GM23338 (cell line): ENCODE measurements around the gene TEX35. TPM values are rescaled to one million over a fixed set of nuclear protein-coding genes. Genes with fewer than 3 reads are reported as not detected.

ENCODE experiments used
- CREB1 ChIP-seq: fragments of 250-450 bp; sonication (Bioruptor Pico); IDR thresholded peaks from 2 replicates; pipeline ENCODE4 v1.5.0; 2020; ENCODE audit warnings: low read depth, mild to moderate bottlenecking, moderate library complexity
- EZH2phosphoT487 ChIP-seq: fragments of 200-600 bp; sonication (generic); IDR thresholded peaks from one replicate; pipeline ENCODE4 v1.8.1; 2018; ENCODE audit warnings: antibody characterized with exemption; ENCODE audit not compliant: unreplicated experiment
- NANOG ChIP-seq: IDR thresholded peaks from 2 replicates; pipeline ENCODE4 v1.6.1; 2016; ENCODE audit warnings: antibody characterized with exemption, borderline replicate concordance
- STAT1 ChIP-seq: IDR thresholded peaks from one replicate; pipeline ENCODE4 v1.6.1; 2016; ENCODE audit warnings: antibody characterized with exemption; ENCODE audit not compliant: unreplicated experiment
- ZNF114 ChIP-seq: fragments of 250-450 bp; sonication (Bioruptor Pico); IDR thresholded peaks from 2 replicates; pipeline ENCODE4 v1.5.0; 2020; ENCODE audit warnings: mild to moderate bottlenecking, moderate library complexity
- ZNF331 ChIP-seq: fragments of 250-450 bp; sonication (Bioruptor Pico); IDR thresholded peaks from 2 replicates; pipeline ENCODE4 v1.5.0; 2020; ENCODE audit warnings: low read depth, mild to moderate bottlenecking, moderate library complexity
- polyA plus RNA-seq: library from polyadenylated mRNA; unstranded; fragments of >200 nt; fragmentation: Nextera tagmentation; extraction: Ambion mirVana; gene quantifications from 2 replicates; pipeline ENCODE4 v1.2.1, GENCODE V29; 2016
- total RNA-seq: library from RNA; depleted of rRNA; stranded (reverse); fragments of >200 nt; shearing (Covaris generic); gene quantifications from 2 replicates; pipeline ENCODE4 v1.2.3, GENCODE V29; 2014
- TF ChIP-seq, protein P1 (sequence below): fragments of 250-450 bp; sonication (Bioruptor Pico); IDR thresholded peaks from 2 replicates; pipeline ENCODE4 v1.5.0; 2020; ENCODE audit warnings: mild to moderate bottlenecking, moderate library complexity
- TF ChIP-seq, protein P2 (sequence below), 2 experiments: fragments of 200-600 bp in 1 of 2; sonication (generic) in 1 of 2; conservative IDR thresholded peaks; 2 replicates each; pipeline versions ENCODE4 v1.5.1 to v1.6.1; 2016 to 2017; ENCODE audit warnings: antibody characterized with exemption in 2 of 2, low read depth in 2 of 2, mild to moderate bottlenecking in 2 of 2, moderate library complexity in 1 of 2
- TF ChIP-seq, protein P3 (sequence below): IDR thresholded peaks from 2 replicates; pipeline ENCODE4 v1.6.1; 2016; ENCODE audit warnings: antibody characterized with exemption

The TEX35 gene
- total and polyA plus RNA-seq, 2 experiments from 2014 or later: not detected

DNA sequence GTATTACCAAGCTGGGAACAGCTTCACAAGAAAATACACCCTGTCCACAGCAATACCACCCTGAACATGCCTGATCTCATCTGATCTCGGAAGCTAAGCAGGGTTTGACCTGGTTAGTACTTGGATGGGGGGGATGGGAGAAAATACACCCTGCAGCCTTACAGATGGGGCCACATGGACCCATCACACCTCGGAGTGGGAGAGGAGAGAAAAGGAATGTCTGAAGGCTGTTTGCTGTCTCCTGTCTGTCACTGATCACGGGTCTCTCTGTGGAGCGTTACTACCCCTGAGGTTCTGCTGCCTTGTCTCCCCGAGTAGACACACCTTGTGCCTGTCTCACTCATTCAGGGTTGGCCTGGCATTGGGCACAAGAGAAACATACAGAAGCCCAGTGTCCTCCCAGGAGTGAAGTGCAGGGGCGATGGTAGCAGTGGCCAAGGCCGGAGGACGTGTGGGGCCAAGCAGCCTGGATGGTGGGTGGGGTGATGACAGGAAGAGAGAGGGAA is 48.0 kb downstream of the TEX35 start (continued):
- TF ChIP-seq, protein P1, sequence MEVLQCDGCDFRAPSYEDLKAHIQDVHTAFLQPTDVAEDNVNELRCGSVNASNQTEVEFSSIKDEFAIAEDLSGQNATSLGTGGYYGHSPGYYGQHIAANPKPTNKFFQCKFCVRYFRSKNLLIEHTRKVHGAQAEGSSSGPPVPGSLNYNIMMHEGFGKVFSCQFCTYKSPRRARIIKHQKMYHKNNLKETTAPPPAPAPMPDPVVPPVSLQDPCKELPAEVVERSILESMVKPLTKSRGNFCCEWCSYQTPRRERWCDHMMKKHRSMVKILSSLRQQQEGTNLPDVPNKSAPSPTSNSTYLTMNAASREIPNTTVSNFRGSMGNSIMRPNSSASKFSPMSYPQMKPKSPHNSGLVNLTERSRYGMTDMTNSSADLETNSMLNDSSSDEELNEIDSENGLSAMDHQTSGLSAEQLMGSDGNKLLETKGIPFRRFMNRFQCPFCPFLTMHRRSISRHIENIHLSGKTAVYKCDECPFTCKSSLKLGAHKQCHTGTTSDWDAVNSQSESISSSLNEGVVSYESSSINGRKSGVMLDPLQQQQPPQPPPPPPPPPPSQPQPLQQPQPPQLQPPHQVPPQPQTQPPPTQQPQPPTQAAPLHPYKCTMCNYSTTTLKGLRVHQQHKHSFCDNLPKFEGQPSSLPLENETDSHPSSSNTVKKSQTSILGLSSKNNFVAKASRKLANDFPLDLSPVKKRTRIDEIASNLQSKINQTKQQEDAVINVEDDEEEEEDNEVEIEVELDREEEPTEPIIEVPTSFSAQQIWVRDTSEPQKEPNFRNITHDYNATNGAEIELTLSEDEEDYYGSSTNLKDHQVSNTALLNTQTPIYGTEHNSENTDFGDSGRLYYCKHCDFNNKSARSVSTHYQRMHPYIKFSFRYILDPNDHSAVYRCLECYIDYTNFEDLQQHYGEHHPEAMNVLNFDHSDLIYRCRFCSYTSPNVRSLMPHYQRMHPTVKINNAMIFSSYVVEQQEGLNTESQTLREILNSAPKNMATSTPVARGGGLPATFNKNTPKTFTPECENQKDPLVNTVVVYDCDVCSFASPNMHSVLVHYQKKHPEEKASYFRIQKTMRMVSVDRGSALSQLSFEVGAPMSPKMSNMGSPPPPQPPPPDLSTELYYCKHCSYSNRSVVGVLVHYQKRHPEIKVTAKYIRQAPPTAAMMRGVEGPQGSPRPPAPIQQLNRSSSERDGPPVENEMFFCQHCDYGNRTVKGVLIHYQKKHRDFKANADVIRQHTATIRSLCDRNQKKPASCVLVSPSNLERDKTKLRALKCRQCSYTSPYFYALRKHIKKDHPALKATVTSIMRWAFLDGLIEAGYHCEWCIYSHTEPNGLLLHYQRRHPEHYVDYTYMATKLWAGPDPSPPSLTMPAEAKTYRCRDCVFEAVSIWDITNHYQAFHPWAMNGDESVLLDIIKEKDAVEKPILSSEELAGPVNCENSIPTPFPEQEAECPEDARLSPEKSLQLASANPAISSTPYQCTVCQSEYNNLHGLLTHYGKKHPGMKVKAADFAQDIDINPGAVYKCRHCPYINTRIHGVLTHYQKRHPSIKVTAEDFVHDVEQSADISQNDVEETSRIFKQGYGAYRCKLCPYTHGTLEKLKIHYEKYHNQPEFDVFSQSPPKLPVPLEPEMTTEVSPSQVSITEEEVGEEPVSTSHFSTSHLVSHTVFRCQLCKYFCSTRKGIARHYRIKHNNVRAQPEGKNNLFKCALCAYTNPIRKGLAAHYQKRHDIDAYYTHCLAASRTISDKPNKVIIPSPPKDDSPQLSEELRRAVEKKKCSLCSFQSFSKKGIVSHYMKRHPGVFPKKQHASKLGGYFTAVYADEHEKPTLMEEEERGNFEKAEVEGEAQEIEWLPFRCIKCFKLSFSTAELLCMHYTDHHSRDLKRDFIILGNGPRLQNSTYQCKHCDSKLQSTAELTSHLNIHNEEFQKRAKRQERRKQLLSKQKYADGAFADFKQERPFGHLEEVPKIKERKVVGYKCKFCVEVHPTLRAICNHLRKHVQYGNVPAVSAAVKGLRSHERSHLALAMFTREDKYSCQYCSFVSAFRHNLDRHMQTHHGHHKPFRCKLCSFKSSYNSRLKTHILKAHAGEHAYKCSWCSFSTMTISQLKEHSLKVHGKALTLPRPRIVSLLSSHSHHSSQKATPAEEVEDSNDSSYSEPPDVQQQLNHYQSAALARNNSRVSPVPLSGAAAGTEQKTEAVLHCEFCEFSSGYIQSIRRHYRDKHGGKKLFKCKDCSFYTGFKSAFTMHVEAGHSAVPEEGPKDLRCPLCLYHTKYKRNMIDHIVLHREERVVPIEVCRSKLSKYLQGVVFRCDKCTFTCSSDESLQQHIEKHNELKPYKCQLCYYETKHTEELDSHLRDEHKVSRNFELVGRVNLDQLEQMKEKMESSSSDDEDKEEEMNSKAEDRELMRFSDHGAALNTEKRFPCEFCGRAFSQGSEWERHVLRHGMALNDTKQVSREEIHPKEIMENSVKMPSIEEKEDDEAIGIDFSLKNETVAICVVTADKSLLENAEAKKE (CRISPR knock-in tag): no peak
- TF ChIP-seq CREB1 (CRISPR knock-in tag) (no peak), NANOG (no peak), ZNF331 (CRISPR knock-in tag) (no peak), ZNF114 (CRISPR knock-in tag) (no peak), STAT1 (no peak), EZH2phosphoT487 (no peak)
- TF ChIP-seq, protein P2, sequence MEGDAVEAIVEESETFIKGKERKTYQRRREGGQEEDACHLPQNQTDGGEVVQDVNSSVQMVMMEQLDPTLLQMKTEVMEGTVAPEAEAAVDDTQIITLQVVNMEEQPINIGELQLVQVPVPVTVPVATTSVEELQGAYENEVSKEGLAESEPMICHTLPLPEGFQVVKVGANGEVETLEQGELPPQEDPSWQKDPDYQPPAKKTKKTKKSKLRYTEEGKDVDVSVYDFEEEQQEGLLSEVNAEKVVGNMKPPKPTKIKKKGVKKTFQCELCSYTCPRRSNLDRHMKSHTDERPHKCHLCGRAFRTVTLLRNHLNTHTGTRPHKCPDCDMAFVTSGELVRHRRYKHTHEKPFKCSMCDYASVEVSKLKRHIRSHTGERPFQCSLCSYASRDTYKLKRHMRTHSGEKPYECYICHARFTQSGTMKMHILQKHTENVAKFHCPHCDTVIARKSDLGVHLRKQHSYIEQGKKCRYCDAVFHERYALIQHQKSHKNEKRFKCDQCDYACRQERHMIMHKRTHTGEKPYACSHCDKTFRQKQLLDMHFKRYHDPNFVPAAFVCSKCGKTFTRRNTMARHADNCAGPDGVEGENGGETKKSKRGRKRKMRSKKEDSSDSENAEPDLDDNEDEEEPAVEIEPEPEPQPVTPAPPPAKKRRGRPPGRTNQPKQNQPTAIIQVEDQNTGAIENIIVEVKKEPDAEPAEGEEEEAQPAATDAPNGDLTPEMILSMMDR (conservative IDR thresholded peaks at IDR 0.05; ENCODE audit: low read depth in 2 of 2): no peak
- TF ChIP-seq, protein P3, sequence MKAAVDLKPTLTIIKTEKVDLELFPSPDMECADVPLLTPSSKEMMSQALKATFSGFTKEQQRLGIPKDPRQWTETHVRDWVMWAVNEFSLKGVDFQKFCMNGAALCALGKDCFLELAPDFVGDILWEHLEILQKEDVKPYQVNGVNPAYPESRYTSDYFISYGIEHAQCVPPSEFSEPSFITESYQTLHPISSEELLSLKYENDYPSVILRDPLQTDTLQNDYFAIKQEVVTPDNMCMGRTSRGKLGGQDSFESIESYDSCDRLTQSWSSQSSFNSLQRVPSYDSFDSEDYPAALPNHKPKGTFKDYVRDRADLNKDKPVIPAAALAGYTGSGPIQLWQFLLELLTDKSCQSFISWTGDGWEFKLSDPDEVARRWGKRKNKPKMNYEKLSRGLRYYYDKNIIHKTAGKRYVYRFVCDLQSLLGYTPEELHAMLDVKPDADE: no peak
